Sigmoid colon (tissue), 4 donors: Measurements from ENCODE around the gene ARSB.

Experiments
- EP300 ChIP-seq, 4 donors: sonication (generic); formaldehyde crosslinking; IDR thresholded peaks; one replicate each; pipeline ENCODE4 v1.6.1; 2017; ENCODE audit warnings: antibody characterized with exemption in 4 of 4
- POLR2A ChIP-seq, 2 donors: fragments of 450-650 bp; IDR thresholded peaks; one replicate each; pipeline ENCODE4 v1.6.1; 2016; ENCODE audit warnings: antibody characterized with exemption in 2 of 2, mild to moderate bottlenecking in 2 of 2, moderate library complexity in 2 of 2
- POLR2AphosphoS5 ChIP-seq, 4 donors: sonication (generic); formaldehyde crosslinking; IDR thresholded peaks; one replicate each; pipeline ENCODE4 v1.6.1; 2017; ENCODE audit warnings: antibody characterized with exemption in 4 of 4
- TF ChIP-seq, protein P1 (sequence below), 4 experiments: fragments of 450-650 bp in 3 of 4; fragments of 200-600 bp in 1 of 4; IDR thresholded peaks; one replicate each; pipeline ENCODE4 v1.5.1; 2016 to 2019; ENCODE audit warnings: antibody characterized with exemption in 4 of 4, mild to moderate bottlenecking in 3 of 4, moderate library complexity in 2 of 4

DNA sequence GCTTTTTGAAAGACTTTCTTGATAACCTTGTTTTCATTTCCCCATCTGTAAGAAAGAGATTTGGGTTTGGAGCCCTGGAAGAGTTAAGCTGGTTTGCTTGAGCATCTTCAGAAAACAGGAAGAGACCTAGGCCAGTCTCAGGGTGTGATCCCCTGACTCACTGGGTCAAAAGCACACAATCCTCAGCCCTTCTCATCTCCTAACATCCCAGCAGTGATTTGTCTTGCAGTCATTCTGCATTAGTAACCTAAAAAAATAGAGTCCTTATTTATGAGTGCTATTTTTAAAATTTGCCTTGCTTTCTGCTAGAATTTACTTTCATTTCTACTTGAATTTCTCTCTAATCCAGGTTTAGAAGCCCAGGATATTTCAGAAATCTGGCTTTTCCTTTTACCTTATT is 16.4 kb upstream of the ARSB start:
- TF ChIP-seq, protein P1, sequence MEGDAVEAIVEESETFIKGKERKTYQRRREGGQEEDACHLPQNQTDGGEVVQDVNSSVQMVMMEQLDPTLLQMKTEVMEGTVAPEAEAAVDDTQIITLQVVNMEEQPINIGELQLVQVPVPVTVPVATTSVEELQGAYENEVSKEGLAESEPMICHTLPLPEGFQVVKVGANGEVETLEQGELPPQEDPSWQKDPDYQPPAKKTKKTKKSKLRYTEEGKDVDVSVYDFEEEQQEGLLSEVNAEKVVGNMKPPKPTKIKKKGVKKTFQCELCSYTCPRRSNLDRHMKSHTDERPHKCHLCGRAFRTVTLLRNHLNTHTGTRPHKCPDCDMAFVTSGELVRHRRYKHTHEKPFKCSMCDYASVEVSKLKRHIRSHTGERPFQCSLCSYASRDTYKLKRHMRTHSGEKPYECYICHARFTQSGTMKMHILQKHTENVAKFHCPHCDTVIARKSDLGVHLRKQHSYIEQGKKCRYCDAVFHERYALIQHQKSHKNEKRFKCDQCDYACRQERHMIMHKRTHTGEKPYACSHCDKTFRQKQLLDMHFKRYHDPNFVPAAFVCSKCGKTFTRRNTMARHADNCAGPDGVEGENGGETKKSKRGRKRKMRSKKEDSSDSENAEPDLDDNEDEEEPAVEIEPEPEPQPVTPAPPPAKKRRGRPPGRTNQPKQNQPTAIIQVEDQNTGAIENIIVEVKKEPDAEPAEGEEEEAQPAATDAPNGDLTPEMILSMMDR (IDR thresholded peaks at IDR 0.05), result no peak
- TF ChIP-seq POLR2AphosphoS5 (IDR thresholded peaks at IDR 0.05), result no peak
- TF ChIP-seq POLR2A (IDR thresholded peaks at IDR 0.05), result no peak
- TF ChIP-seq EP300 (IDR thresholded peaks at IDR 0.05), result no peak
